ENCODE measurements around the gene PUS1.

PUS1 gene

DNA sequence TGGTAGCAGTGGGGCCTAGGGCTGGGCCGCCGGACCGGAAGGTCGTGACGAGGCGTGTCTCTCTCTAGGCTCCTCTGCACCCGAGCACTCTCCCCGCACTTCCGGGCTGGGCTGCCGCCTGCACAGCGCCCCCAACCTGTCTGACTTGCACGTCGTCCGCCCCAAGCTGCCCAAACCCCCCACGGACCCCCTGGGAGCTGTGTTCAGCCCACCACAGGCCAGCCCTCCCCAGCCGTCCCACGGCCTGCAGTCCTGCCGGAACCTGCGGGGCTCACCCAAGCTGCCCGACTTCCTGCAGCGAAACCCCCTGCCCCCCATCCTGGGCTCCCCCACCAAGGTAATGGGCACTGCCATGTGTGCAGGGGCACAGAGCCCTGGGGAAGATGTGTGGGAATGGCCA is 13.3 kb upstream of the PUS1 start:
- Histone ChIP-seq H3K27ac (ENCODE audit: low read length, poor library complexity, severe bottlenecking) (no peak overlapping the region), H3K4ac (ENCODE audit: low read depth in 1 of 2, low read length in 2 of 2) (no peak overlapping the region), H3K23ac (ENCODE audit: low read length in 2 of 2) (no peak overlapping the region), H3K36me3 (ENCODE audit: control insufficient read depth in 1 of 2, insufficient read depth in 2 of 2, low read depth in 1 of 2, low read length in 2 of 2) (peaks cover 67 to 93% of the 10 kb centered on the region in 2 experiments), H4K91ac (ENCODE audit: low read length) (no peak overlapping the region), H2BK120ac (ENCODE audit: low read depth, low read length) (no peak overlapping the region), H4K8ac (ENCODE audit: low read length) (no peak overlapping the region), H3K79me1 (replicated peaks; ENCODE audit: low read length, poor library complexity, severe bottlenecking) (peaks cover 21% of the 10 kb centered on the region), H3K4me3 (ENCODE audit: insufficient read depth in 1 of 2, low read depth in 1 of 2, low read length in 2 of 2) (no peak overlapping the region), H3K9me3 (ENCODE audit: control insufficient read depth, low read length) (no peaks in the 10 kb centered on the region), H3K9ac (ENCODE audit: low read length) (no peak overlapping the region), H3K14ac (ENCODE audit: low read length in 2 of 2) (no peak overlapping the region), H3K4me2 (ENCODE audit: low read length, poor library complexity, severe bottlenecking) (no peak overlapping the region), H3K27me3 (ENCODE audit: control insufficient read depth in 1 of 2, insufficient read depth in 1 of 2, low read length in 2 of 2) (no peaks in the 10 kb centered on the region), H2AK5ac (ENCODE audit: low read length, severe bottlenecking) (no peak overlapping the region), H2AFZ (ENCODE audit: low read depth, low read length) (no peak overlapping the region), H2BK12ac (ENCODE audit: low read length in 2 of 2) (no peak overlapping the region), H2BK5ac (ENCODE audit: low read depth, low read length, poor library complexity, severe bottlenecking) (no peak overlapping the region), H3K18ac (ENCODE audit: low read depth in 1 of 2, low read length in 2 of 2) (no peak overlapping the region), H2BK15ac (ENCODE audit: low read depth, poor library complexity, severe bottlenecking) (no peak overlapping the region), H3K4me1 (ENCODE audit: control insufficient read depth, insufficient read depth, low read depth, low read length) (peaks cover 21% of the 10 kb centered on the region)
- no peak for DNase-seq
- 95% methylated on average over 20 of the region's 21 CpGs for WGBS

DNA sequence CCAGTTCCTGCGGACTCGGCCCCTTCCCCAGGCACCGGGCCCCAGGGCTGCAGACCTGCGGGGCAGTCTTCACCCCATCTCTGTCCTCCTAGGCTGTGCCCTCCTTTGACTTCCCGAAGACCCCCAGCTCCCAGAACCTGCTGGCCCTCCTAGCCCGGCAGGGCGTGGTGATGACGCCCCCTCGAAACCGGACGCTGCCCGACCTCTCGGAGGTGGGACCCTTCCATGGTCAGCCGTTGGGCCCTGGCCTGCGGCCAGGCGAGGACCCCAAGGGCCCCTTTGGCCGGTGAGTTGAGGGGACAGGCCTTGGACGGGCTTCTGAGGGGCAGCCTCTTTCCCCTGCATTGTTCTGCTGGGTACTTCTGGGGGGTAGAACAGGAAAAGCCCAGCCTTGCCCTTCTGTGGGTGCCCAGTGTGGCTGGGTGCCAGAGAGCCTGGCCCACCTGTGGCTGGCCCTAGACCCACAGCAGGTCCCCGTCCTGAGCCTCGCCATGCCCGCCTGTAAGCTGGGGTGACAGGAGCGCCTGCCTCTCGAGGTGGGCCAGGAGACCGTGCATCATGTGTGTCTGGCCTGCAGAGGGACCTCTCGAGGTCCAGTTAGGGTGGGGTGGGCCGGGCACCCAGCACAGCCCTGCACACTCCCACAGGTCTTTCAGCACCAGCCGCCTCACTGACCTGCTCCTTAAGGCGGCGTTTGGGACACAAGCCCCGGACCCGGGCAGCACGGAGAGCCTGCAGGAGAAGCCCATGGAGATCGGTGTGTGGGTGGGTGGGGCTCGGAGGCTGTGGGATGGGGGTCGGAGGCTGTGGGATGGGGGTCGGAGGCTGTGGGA is 12.6 kb upstream of the PUS1 start:
- Histone ChIP-seq H2BK15ac (ENCODE audit: low read depth, poor library complexity, severe bottlenecking) (no peak overlapping the region), H3K79me1 (replicated peaks; ENCODE audit: low read length, poor library complexity, severe bottlenecking) (peaks cover 21% of the 10 kb centered on the region), H3K4me3 (ENCODE audit: insufficient read depth in 1 of 2, low read depth in 1 of 2, low read length in 2 of 2) (no peak overlapping the region), H2BK5ac (ENCODE audit: low read depth, low read length, poor library complexity, severe bottlenecking) (no peak overlapping the region), H3K4ac (ENCODE audit: low read depth in 1 of 2, low read length in 2 of 2) (no peak overlapping the region), H3K9me3 (ENCODE audit: control insufficient read depth, low read length) (no peaks in the 10 kb centered on the region), H2AK5ac (ENCODE audit: low read length, severe bottlenecking) (no peak overlapping the region), H3K27me3 (ENCODE audit: control insufficient read depth in 1 of 2, insufficient read depth in 1 of 2, low read length in 2 of 2) (no peaks in the 10 kb centered on the region), H3K14ac (ENCODE audit: low read length in 2 of 2) (no peak overlapping the region), H3K4me1 (ENCODE audit: control insufficient read depth, insufficient read depth, low read depth, low read length) (peaks cover 14% of the 10 kb centered on the region), H3K4me2 (ENCODE audit: low read length, poor library complexity, severe bottlenecking) (no peak overlapping the region), H3K9ac (ENCODE audit: low read length) (no peak overlapping the region), H4K91ac (ENCODE audit: low read length) (no peak overlapping the region), H2AFZ (ENCODE audit: low read depth, low read length) (no peak overlapping the region), H2BK12ac (ENCODE audit: low read length in 2 of 2) (no peak overlapping the region), H2BK120ac (ENCODE audit: low read depth, low read length) (no peak overlapping the region), H3K36me3 (ENCODE audit: control insufficient read depth in 1 of 2, insufficient read depth in 2 of 2, low read depth in 1 of 2, low read length in 2 of 2) (peaks cover 67 to 93% of the 10 kb centered on the region in 2 experiments), H3K18ac (ENCODE audit: low read depth in 1 of 2, low read length in 2 of 2) (no peak overlapping the region), H4K8ac (ENCODE audit: low read length) (no peak overlapping the region), H3K23ac (ENCODE audit: low read length in 2 of 2) (no peak overlapping the region), H3K27ac (ENCODE audit: low read length, poor library complexity, severe bottlenecking) (no peak overlapping the region)
- no peak for DNase-seq
- WGBS = 94% methylated on average over 35 of the region's 36 CpGs

DNA sequence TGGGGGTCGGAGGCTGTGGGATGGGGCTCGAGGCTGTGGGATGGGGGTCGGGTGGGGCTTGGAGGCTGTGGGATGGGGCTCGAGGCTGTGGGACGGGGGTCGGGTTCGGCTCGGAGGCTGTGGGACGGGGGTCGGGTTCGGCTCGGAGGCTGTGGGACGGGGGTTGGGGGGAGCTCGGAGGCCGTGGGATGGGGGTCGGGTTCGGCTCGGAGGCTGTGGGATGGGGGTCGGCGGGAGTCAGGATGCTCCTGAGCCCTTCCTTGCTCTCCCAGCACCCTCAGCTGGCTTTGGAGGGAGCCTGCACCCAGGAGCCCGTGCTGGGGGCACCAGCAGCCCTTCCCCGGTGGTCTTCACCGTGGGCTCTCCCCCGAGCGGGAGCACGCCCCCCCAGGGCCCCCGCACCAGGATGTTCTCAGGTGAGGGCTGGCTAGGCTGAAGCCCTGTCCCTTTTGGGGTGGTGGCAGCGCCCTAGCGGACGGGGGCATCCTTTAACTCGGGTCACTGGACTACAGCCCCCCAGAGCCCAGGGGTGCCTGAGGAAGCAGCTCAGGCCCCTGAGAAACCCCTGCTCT is 11.9 kb upstream of the PUS1 start:
- H3K27ac ChIP-seq (ENCODE audit: low read length, poor library complexity, severe bottlenecking) = no peak overlapping the region
- H4K91ac ChIP-seq (ENCODE audit: low read length) = no peak overlapping the region
- H3K4ac ChIP-seq (ENCODE audit: low read depth in 1 of 2, low read length in 2 of 2) = no peak overlapping the region
- no peak overlapping the region for H3K9ac ChIP-seq (ENCODE audit: low read length)
- no peaks in the 10 kb centered on the region for H3K9me3 ChIP-seq (ENCODE audit: control insufficient read depth, low read length)
- no peak overlapping the region for H2BK120ac ChIP-seq (ENCODE audit: low read depth, low read length)
- H3K36me3 ChIP-seq (ENCODE audit: control insufficient read depth in 1 of 2, insufficient read depth in 2 of 2, low read depth in 1 of 2, low read length in 2 of 2) = peaks cover 65 to 93% of the 10 kb centered on the region in 2 experiments
- peaks cover 9% of the 10 kb centered on the region for H3K4me1 ChIP-seq (ENCODE audit: control insufficient read depth, insufficient read depth, low read depth, low read length)
- H3K4me3 ChIP-seq (ENCODE audit: insufficient read depth in 1 of 2, low read depth in 1 of 2, low read length in 2 of 2) = no peak overlapping the region
- H2BK15ac ChIP-seq (ENCODE audit: low read depth, poor library complexity, severe bottlenecking) = no peak overlapping the region
- no peak overlapping the region for H3K14ac ChIP-seq (ENCODE audit: low read length in 2 of 2)
- H3K23ac ChIP-seq (ENCODE audit: low read length in 2 of 2) = no peak overlapping the region
- H2BK12ac ChIP-seq (ENCODE audit: low read length in 2 of 2) = no peak overlapping the region
- no peak overlapping the region for H3K18ac ChIP-seq (ENCODE audit: low read depth in 1 of 2, low read length in 2 of 2)
- 91% methylated on average over 23 of the region's 31 CpGs for WGBS
- H3K4me2 ChIP-seq (ENCODE audit: low read length, poor library complexity, severe bottlenecking) = no peak overlapping the region
- DNase-seq = no peak
- no peak overlapping the region for H2BK5ac ChIP-seq (ENCODE audit: low read depth, low read length, poor library complexity, severe bottlenecking)
- no peak overlapping the region for H2AFZ ChIP-seq (ENCODE audit: low read depth, low read length)
- no peak overlapping the region for H2AK5ac ChIP-seq (ENCODE audit: low read length, severe bottlenecking)
- H3K27me3 ChIP-seq (ENCODE audit: control insufficient read depth in 1 of 2, insufficient read depth in 1 of 2, low read length in 2 of 2) = no peaks in the 10 kb centered on the region
- no peak overlapping the region for H4K8ac ChIP-seq (ENCODE audit: low read length)
- peaks cover 21% of the 10 kb centered on the region for H3K79me1 ChIP-seq (replicated peaks; ENCODE audit: low read length, poor library complexity, severe bottlenecking)

DNA sequence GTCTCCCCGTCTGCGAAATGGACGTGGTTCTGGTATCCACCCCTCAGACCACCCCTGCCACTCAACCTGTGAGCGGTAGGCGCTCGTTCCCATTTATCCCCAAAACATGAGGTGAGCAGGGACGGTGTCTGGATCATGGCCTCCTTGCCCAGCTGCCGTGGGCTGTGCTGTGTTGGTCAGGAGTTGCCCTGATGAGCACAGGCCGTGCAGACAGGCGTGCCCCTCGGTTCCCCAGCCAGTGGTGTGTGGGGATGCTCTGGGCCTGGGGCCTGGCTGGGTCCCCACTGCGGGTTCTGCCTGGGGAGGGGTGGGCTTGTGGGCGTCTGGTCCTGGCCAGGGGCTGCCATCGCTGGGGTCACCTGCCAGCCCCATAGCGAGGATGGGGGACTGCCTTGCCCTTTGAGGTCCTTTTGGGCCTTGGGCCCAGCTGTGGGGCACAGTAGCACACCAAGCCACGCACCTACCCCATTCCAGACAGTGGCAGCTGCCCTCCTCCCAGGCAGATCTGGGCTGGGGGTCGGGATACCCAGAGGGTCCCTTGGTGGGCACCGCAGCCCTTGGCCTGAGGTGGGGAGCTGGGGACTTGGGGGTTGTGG is 11.3 kb upstream of the PUS1 start:
- H2BK15ac ChIP-seq (ENCODE audit: low read depth, poor library complexity, severe bottlenecking) = no peak overlapping the region
- 94% methylated on average over 18 of the region's 18 CpGs for WGBS
- H4K8ac ChIP-seq (ENCODE audit: low read length) = no peak overlapping the region

More for the DNA sequence above, 11.3 kb upstream of the PUS1 start:
- H3K4me1 ChIP-seq (ENCODE audit: control insufficient read depth, insufficient read depth, low read depth, low read length) = peaks cover 3% of the 10 kb centered on the region
- H3K14ac ChIP-seq (ENCODE audit: low read length in 2 of 2) = no peak overlapping the region
- H3K79me1 ChIP-seq (replicated peaks; ENCODE audit: low read length, poor library complexity, severe bottlenecking) = peaks cover 20% of the 10 kb centered on the region
- H3K27ac ChIP-seq (ENCODE audit: low read length, poor library complexity, severe bottlenecking) = no peak overlapping the region
- H3K4ac ChIP-seq (ENCODE audit: low read depth in 1 of 2, low read length in 2 of 2) = no peak overlapping the region
- H2BK12ac ChIP-seq (ENCODE audit: low read length in 2 of 2) = no peak overlapping the region
- no peak overlapping the region for H4K91ac ChIP-seq (ENCODE audit: low read length)
- H3K9me3 ChIP-seq (ENCODE audit: control insufficient read depth, low read length) = no peaks in the 10 kb centered on the region
- no peak overlapping the region for H2AK5ac ChIP-seq (ENCODE audit: low read length, severe bottlenecking)
- H3K23ac ChIP-seq (ENCODE audit: low read length in 2 of 2) = no peak overlapping the region
- H3K9ac ChIP-seq (ENCODE audit: low read length) = no peak overlapping the region
- H3K4me2 ChIP-seq (ENCODE audit: low read length, poor library complexity, severe bottlenecking) = no peak overlapping the region
- peaks cover 69 to 96% of the 10 kb centered on the region in 2 experiments for H3K36me3 ChIP-seq (ENCODE audit: control insufficient read depth in 1 of 2, insufficient read depth in 2 of 2, low read depth in 1 of 2, low read length in 2 of 2)
- H3K18ac ChIP-seq (ENCODE audit: low read depth in 1 of 2, low read length in 2 of 2) = no peak overlapping the region
- H2AFZ ChIP-seq (ENCODE audit: low read depth, low read length) = no peak overlapping the region
- H2BK120ac ChIP-seq (ENCODE audit: low read depth, low read length) = no peak overlapping the region
- H2BK5ac ChIP-seq (ENCODE audit: low read depth, low read length, poor library complexity, severe bottlenecking) = no peak overlapping the region
- no peaks in the 10 kb centered on the region for H3K27me3 ChIP-seq (ENCODE audit: control insufficient read depth in 1 of 2, insufficient read depth in 1 of 2, low read length in 2 of 2)
- H3K4me3 ChIP-seq (ENCODE audit: insufficient read depth in 1 of 2, low read depth in 1 of 2, low read length in 2 of 2) = no peak overlapping the region
- DNase-seq = no peak

Measured in mesenchymal stem cell (in vitro differentiated cells and primary cell).